ENCODE measurements around the gene EMC8. TPM values are rescaled to one million over a fixed set of nuclear protein-coding genes. Genes with fewer than 3 reads are reported as not detected.

Gene EMC8
- total RNA-seq, 4 donors from 2014 or later, result 23.4 to 53.6 (median 41.7) TPM

- Histone ChIP-seq H3K4me1 (no peaks in the 10 kb centered on the region), H3K9me3 (no peaks in the 10 kb centered on the region), H3K4me3 (replicated peaks in 1 of 3) (no peak overlapping the region), H3K27ac (no peak overlapping the region), H3K27me3 (no peaks in the 10 kb centered on the region), H3K36me3 (no peaks in the 10 kb centered on the region)
- 70 to 77% methylated on average over 22 to 24 of the region's 24 CpGs for WGBS, 2 donors
- TF ChIP-seq, protein P1, sequence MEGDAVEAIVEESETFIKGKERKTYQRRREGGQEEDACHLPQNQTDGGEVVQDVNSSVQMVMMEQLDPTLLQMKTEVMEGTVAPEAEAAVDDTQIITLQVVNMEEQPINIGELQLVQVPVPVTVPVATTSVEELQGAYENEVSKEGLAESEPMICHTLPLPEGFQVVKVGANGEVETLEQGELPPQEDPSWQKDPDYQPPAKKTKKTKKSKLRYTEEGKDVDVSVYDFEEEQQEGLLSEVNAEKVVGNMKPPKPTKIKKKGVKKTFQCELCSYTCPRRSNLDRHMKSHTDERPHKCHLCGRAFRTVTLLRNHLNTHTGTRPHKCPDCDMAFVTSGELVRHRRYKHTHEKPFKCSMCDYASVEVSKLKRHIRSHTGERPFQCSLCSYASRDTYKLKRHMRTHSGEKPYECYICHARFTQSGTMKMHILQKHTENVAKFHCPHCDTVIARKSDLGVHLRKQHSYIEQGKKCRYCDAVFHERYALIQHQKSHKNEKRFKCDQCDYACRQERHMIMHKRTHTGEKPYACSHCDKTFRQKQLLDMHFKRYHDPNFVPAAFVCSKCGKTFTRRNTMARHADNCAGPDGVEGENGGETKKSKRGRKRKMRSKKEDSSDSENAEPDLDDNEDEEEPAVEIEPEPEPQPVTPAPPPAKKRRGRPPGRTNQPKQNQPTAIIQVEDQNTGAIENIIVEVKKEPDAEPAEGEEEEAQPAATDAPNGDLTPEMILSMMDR (IDR thresholded peaks at IDR 0.05), result no peak
- TF ChIP-seq POLR2A (IDR thresholded peaks at IDR 0.05), result no peak
- DNase-seq, result peak in 1 of 2 donors; percentile 8
- intact Hi-C loops (cut with DNase I), result no loop called here
Measured at GRCh38 chr16:85829751-85830445, 30.6 kb upstream of the EMC8 start.

DNA sequence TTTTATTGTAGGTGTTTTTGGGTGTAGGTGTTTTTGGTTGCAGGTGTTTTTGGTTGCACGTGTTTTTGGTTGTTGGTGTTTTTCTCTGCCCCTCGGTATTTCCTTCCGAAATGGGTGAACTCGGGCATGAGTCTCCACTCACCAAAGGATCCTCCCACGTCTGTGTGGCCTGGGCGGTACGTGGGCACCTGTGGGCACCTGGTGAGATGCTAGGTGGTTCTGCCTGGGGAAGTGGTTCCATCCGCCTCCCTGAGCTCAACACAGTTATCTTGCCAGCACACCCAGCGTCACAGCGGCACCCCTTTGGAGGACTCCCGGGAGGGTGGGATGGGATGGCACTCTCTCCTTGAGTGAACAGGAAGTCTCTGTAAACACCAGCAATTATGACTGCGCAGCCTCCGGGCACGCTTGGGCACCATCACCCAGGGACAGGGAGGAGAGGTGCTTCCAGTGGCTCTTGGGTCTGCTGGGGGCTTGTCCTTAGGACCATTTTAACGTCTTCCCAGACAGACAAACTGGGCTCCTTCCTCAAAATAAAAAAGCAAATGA, 29.9 kb upstream of the EMC8 start:
- intact Hi-C loops (cut with DNase I), result no loop called here

DNA sequence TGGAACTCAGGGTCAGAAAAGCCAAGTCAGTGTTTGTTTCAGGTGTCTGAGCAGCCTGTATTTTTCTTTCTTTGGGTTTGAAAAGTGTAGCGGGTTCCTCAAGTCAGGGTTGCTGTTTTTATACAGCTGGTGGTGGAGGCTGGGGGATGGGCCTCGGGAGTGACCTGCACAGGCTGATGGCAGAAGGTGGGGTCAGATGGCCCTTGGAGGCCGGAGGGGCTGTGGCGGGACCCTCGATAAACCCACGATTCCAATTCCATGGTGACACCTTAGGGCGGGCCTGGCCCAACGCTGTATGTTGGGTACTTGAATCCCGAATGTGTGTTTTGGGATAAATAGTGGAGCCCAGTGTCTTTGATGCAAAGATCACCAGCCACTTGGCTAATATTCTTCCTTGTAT, 28.8 kb upstream of the EMC8 start:
- TF ChIP-seq POLR2A (IDR thresholded peaks at IDR 0.05), result no peak
- H3K27ac ChIP-seq, result no peak overlapping the region
- no peak overlapping the region for H3K4me3 ChIP-seq (replicated peaks in 1 of 3)
- no peaks in the 10 kb centered on the region for H3K36me3 ChIP-seq
- 45 to 64% methylated on average over 9 of the region's 9 CpGs for WGBS, 2 donors
- intact Hi-C loops (cut with DNase I), result no loop called here
- no peaks in the 10 kb centered on the region for H3K27me3 ChIP-seq
- no peak for DNase-seq
- H3K9me3 ChIP-seq, result no peaks in the 10 kb centered on the region
- H3K4me1 ChIP-seq, result no peaks in the 10 kb centered on the region

More for the DNA sequence above, 29.9 kb upstream of the EMC8 start:
- Histone ChIP-seq H3K4me3 (replicated peaks in 1 of 3) (no peak overlapping the region), H3K36me3 (no peaks in the 10 kb centered on the region), H3K27ac (no peak overlapping the region), H3K4me1 (no peaks in the 10 kb centered on the region), H3K9me3 (no peaks in the 10 kb centered on the region), H3K27me3 (no peaks in the 10 kb centered on the region)
- no peak for DNase-seq
- 79 to 92% methylated on average over 13 to 15 of the region's 15 CpGs for WGBS, 2 donors
- no peak for TF ChIP-seq POLR2A (IDR thresholded peaks at IDR 0.05)
- TF ChIP-seq, protein P1 (IDR thresholded peaks at IDR 0.05), result no peak

GRCh38 chr16:85826686-85827247, 27.4 kb upstream of the EMC8 start:
- TF ChIP-seq POLR2A (IDR thresholded peaks at IDR 0.05), result no peak
- TF ChIP-seq, protein P1 (IDR thresholded peaks at IDR 0.05), result no peak
- 88 to 91% methylated on average over 16 of the region's 16 CpGs for WGBS, 2 donors
- Histone ChIP-seq H3K27me3 (no peaks in the 10 kb centered on the region), H3K27ac (no peak overlapping the region), H3K4me1 (peaks cover 0 to under 1% of the 10 kb centered on the region in 2 donors), H3K4me3 (replicated peaks in 1 of 3) (no peak overlapping the region), H3K9me3 (no peaks in the 10 kb centered on the region), H3K36me3 (no peaks in the 10 kb centered on the region)
- DNase-seq, result no peak
- intact Hi-C loops (cut with DNase I), result no loop called here

- Histone ChIP-seq H3K4me1 (peaks cover 0 to 9% of the 10 kb centered on the region in 2 donors), H3K36me3 (no peaks in the 10 kb centered on the region), H3K27ac (no peak overlapping the region), H3K27me3 (no peaks in the 10 kb centered on the region), H3K4me3 (replicated peaks in 1 of 3) (no peak overlapping the region), H3K9me3 (no peaks in the 10 kb centered on the region)
- no peak for TF ChIP-seq POLR2A (IDR thresholded peaks at IDR 0.05)
- TF ChIP-seq, protein P1 (IDR thresholded peaks at IDR 0.05), result no peak
- intact Hi-C loops (cut with DNase I), result no loop called here
- 57 to 71% methylated on average over 8 to 9 of the region's 9 CpGs for WGBS, 2 donors
- no peak for DNase-seq
Measured at GRCh38 chr16:85825326-85825725, 26.0 kb upstream of the EMC8 start.
